GM12878 (cell line): ENCODE data around the gene RAD51B. TPM values are rescaled to one million over a fixed set of nuclear protein-coding genes. Genes with fewer than 3 reads are reported as not detected.
A peak's percentile ranks its signal among the peaks of the same experiment; 100 is the strongest.

ENCODE experiments used
- ATF7 ChIP-seq: fragments of 450-650 bp; IDR thresholded peaks from 2 replicates; pipeline ENCODE4 v1.6.1; 2016; ENCODE audit warnings: low read depth, mild to moderate bottlenecking
- BCLAF1 ChIP-seq: fragments of 450-650 bp; IDR thresholded peaks from 2 replicates; pipeline ENCODE4 v1.6.1; 2017; ENCODE audit warnings: antibody characterized with exemption, mild to moderate bottlenecking, moderate library complexity
- CBX3 ChIP-seq: fragments of 200-600 bp; sonication (generic); IDR thresholded peaks from 2 replicates; pipeline ENCODE4 v1.6.1; 2016; ENCODE audit warnings: low read depth, borderline replicate concordance
- CHD2 ChIP-seq: IDR thresholded peaks from 2 replicates; pipeline ENCODE4 v1.6.1; 2011; ENCODE audit warnings: low read depth, low read length, improper control_type of control experiment, borderline replicate concordance
- KDM1A ChIP-seq: fragments of 200-600 bp; sonication (generic); IDR thresholded peaks from 2 replicates; pipeline ENCODE4 v1.6.1; 2016; ENCODE audit warnings: borderline replicate concordance
- MAX ChIP-seq: IDR thresholded peaks from 2 replicates; pipeline ENCODE4 v1.6.1; 2012; ENCODE audit warnings: low read depth, low read length, improper control_type of control experiment
- NR2C2 ChIP-seq: IDR thresholded peaks from 2 replicates; pipeline ENCODE4 v1.6.1; 2011; ENCODE audit warnings: borderline replicate concordance, low read depth; ENCODE audit not compliant: control insufficient read depth, insufficient read length
- PKNOX1 ChIP-seq: fragments of 450-650 bp; IDR thresholded peaks from 2 replicates; pipeline ENCODE4 v1.6.1; 2016; ENCODE audit warnings: mild to moderate bottlenecking
- POLR2AphosphoS2 ChIP-seq: IDR thresholded peaks from 2 replicates; pipeline ENCODE4 v1.6.1; 2011; ENCODE audit warnings: low read depth, mild to moderate bottlenecking, low read length, improper control_type of control experiment, moderate library complexity
- RAD21 ChIP-seq: IDR thresholded peaks from 2 replicates; pipeline ENCODE4 v1.6.1; 2011; ENCODE audit warnings: mild to moderate bottlenecking, low read depth, low read length, moderate library complexity; ENCODE audit not compliant: insufficient read depth
- RAD51 ChIP-seq: fragments of 450-650 bp; IDR thresholded peaks from 2 replicates; pipeline ENCODE4 v1.6.1; 2016; ENCODE audit warnings: moderate library complexity, mild to moderate bottlenecking, inconsistent platforms
- RELB ChIP-seq: fragments of 450-650 bp; IDR thresholded peaks from 2 replicates; pipeline ENCODE4 v1.6.1; 2017; ENCODE audit warnings: low read depth, mild to moderate bottlenecking, moderate library complexity
- RUNX3 ChIP-seq: IDR thresholded peaks from 2 replicates; pipeline ENCODE4 v1.6.1; 2012; ENCODE audit warnings: low read length, inconsistent platforms
- SMAD5 ChIP-seq: IDR thresholded peaks from 2 replicates; pipeline ENCODE4 v1.6.1; 2016; ENCODE audit warnings: antibody characterized with exemption, low read depth
- TBL1XR1 ChIP-seq: IDR thresholded peaks from 2 replicates; pipeline ENCODE4 v1.6.1; 2012; ENCODE audit warnings: low read depth, low read length, improper control_type of control experiment
- WRNIP1 ChIP-seq: IDR thresholded peaks from 2 replicates; pipeline ENCODE4 v1.6.1; 2011; ENCODE audit warnings: low read depth, low read length, improper control_type of control experiment, borderline replicate concordance
- YY1 ChIP-seq: IDR thresholded peaks from 2 replicates; pipeline ENCODE4 v1.6.1; 2011; ENCODE audit warnings: low read depth, mild to moderate bottlenecking, low read length
- ZSCAN29 ChIP-seq: fragments of 450-650 bp; IDR thresholded peaks from 2 replicates; pipeline ENCODE4 v1.6.1; 2017; ENCODE audit warnings: mild to moderate bottlenecking, moderate library complexity
- ZZZ3 ChIP-seq: IDR thresholded peaks from 2 replicates; pipeline ENCODE4 v1.6.1; 2011; ENCODE audit warnings: low read depth; ENCODE audit not compliant: control insufficient read depth, insufficient read length
- polyA plus RNA-seq, 11 experiments: library from polyadenylated mRNA; depleted of rRNA in 4 of 11; unstranded in 6 of 11; stranded (reverse) in 5 of 11; fragments of >200 nt; fragmentation: Nextera tagmentation in 4 of 11; fragmentation: Illumina TruSeq in 1 of 11; extraction: Ambion mirVana in 4 of 11; extraction: Trizol in 1 of 11; gene quantifications; 1 replicate in 1 of 11; 2 replicates in 10 of 11; pipeline versions ENCODE4 v1.2.1 to v1.2.3, GENCODE V29; 2011 to 2016; ENCODE audit warnings: inconsistent platforms in 2 of 11, missing spikeins in 2 of 11, low read depth in 1 of 11
- total RNA-seq, 4 experiments: library from RNA; depleted of rRNA in 3 of 4; stranded (reverse); fragments of >200 nt in 3 of 4; fragmentation: Illumina TruSeq in 1 of 4; extraction: Trizol in 1 of 4; gene quantifications; 2 replicates each; pipeline versions ENCODE4 v1.2.1 to v1.2.3, GENCODE V29; 2013 to 2021
- TF ChIP-seq, protein P1 (sequence below): fragments of 450-650 bp; IDR thresholded peaks from 2 replicates; pipeline ENCODE4 v1.6.1; 2017; ENCODE audit warnings: mild to moderate bottlenecking
- TF ChIP-seq, protein P2 (sequence below): IDR thresholded peaks from 2 replicates; pipeline ENCODE4 v1.6.1; 2011; ENCODE audit warnings: borderline replicate concordance, low read depth, mild to moderate bottlenecking, moderate library complexity, mixed read lengths, low read length; ENCODE audit not compliant: insufficient read depth; ENCODE audit errors: extremely low read length

Gene RAD51B
- total and polyA plus RNA-seq, 10 of the 15 experiments (the other 5 are each of a cell fraction or from before 2014, with no cell fraction given), result 9.8 to 26.8 (median 21.3) TPM

DNA sequence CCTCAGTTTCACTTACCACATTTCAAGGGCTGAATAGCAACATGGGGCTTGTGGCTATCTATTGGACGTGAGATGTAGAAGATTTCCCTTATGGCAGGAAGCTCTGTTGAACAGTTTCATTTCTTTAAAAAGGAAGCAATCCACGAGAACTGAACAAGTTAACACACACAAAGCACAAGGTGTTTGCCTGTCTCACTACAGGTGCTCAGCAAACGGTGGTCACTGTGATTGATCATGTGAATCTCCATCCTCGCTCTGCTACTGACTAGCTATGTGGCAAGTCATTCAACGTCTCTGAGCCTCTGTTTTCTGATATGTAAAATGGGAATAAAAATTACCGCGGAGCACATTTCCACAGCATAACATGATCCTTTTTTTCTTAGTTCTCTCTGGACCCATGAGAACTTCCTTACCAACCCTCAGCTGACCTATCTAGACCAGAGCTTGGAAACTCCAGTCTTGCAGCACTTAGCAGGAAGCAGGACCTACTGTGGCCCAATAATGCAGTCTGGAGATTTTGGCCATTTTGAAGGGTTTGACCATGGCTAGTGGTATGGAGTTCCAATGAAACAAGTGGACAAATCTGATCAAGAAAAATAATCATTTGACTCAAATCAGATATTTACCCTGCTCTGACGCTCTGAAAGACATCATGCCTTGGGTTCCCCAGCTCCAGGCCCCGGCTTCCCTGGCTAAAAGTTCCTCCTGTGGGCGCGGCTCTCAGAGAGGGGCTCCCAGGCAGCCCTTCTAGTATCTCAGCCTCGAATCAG, 694.4 kb downstream of the RAD51B start (continued):
- no peak for TF ChIP-seq TBL1XR1
- peak; percentile 57; the same call in 1 of the 2 replicates for TF ChIP-seq RELB
- no peak for TF ChIP-seq YY1
- TF ChIP-seq, protein P1, sequence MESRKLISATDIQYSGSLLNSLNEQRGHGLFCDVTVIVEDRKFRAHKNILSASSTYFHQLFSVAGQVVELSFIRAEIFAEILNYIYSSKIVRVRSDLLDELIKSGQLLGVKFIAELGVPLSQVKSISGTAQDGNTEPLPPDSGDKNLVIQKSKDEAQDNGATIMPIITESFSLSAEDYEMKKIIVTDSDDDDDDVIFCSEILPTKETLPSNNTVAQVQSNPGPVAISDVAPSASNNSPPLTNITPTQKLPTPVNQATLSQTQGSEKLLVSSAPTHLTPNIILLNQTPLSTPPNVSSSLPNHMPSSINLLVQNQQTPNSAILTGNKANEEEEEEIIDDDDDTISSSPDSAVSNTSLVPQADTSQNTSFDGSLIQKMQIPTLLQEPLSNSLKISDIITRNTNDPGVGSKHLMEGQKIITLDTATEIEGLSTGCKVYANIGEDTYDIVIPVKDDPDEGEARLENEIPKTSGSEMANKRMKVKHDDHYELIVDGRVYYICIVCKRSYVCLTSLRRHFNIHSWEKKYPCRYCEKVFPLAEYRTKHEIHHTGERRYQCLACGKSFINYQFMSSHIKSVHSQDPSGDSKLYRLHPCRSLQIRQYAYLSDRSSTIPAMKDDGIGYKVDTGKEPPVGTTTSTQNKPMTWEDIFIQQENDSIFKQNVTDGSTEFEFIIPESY, result no peak
- TF ChIP-seq CBX3, result no peak
- TF ChIP-seq ZZZ3, result no peak
- peak; percentile 70 for TF ChIP-seq RUNX3
- peak; percentile 76 for TF ChIP-seq PKNOX1
- TF ChIP-seq CHD2, result no peak
- TF ChIP-seq SMAD5, result no peak
- TF ChIP-seq, protein P2, sequence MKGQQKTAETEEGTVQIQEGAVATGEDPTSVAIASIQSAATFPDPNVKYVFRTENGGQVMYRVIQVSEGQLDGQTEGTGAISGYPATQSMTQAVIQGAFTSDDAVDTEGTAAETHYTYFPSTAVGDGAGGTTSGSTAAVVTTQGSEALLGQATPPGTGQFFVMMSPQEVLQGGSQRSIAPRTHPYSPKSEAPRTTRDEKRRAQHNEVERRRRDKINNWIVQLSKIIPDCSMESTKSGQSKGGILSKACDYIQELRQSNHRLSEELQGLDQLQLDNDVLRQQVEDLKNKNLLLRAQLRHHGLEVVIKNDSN, result no peak
- no peak; the same call in 1 of the 2 replicates for TF ChIP-seq KDM1A
- TF ChIP-seq RAD21, result no peak
- 0 out of 2 replicates have a peak, but pooled peaks have one; percentile 26 for TF ChIP-seq ATF7
- no peak for TF ChIP-seq NR2C2
- TF ChIP-seq ZSCAN29, result no peak
- no peak for TF ChIP-seq MAX
- no peak for TF ChIP-seq POLR2AphosphoS2
- no peak for TF ChIP-seq WRNIP1
- no peak for TF ChIP-seq BCLAF1
- TF ChIP-seq RAD51, result no peak
